ENCODE measurements around the gene B3GNT7. TPM values are rescaled to one million over a fixed set of nuclear protein-coding genes. Genes with fewer than 3 reads are reported as not detected.

Gene B3GNT7
- total RNA-seq, 1 experiment from 2014 or later = 11.0 TPM

DNA sequence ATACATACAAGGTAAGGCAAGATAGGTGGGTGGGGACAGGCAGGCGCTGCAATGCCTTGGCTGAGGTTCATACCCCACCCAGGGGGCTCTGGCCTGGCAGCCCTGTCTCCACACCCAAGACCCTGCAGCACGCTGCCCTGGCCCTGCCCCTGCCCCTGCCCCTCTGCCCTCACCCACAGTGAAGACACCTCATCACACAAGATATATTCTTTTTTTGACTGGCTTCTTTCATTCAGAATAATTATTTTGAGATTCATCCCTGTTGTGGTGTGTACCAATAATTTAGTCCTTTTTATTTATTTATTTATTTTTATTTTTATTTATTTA lies 11.4 kb upstream of the B3GNT7 start:
- Histone ChIP-seq H3K4me1 (ENCODE audit: insufficient read depth, low read length) (peaks cover 48% of the 10 kb centered on the region), H3K9me3 (ENCODE audit: low read length) (no peaks in the 10 kb centered on the region), H3K4me2 (ENCODE audit: low read length) (no peak overlapping the region), H2AFZ (ENCODE audit: low read length) (no peak overlapping the region), H3K27me3 (ENCODE audit: low read length) (no peaks in the 10 kb centered on the region), H3K79me2 (ENCODE audit: low read length) (no peaks in the 10 kb centered on the region), H4K20me1 (ENCODE audit: low read length) (no peaks in the 10 kb centered on the region), H3K9me2 (replicated peaks; ENCODE audit: low read length) (no peaks in the 10 kb centered on the region), H3F3A (ENCODE audit: low read length, unreplicated experiment) (no peaks in the 10 kb centered on the region), H3K36me3 (ENCODE audit: low read depth, low read length) (no peaks in the 10 kb centered on the region), H3K4me3 (ENCODE audit: low read length) (no peak overlapping the region), H3K27ac (ENCODE audit: low read length) (no peak overlapping the region; the same call in 1 of the 2 replicates), H3K9ac (ENCODE audit: low read length) (no peak overlapping the region)
- intact Hi-C loops (cut with micrococcal nuclease) = no loop called here
- ATAC-seq = no peak
- no TSS peak for BruUV-seq (replicated peaks)
- no peak for TF ChIP-seq EZH2 (IDR thresholded peaks at IDR 0.05; ENCODE audit: low read length, unreplicated experiment)
- no peak for TF ChIP-seq CTCF (conservative IDR thresholded peaks at IDR 0.05; ENCODE audit: low read depth, low read length)
- TF ChIP-seq EZH2phosphoT487 (IDR thresholded peaks at IDR 0.05; ENCODE audit: borderline replicate concordance, low read length) = no peak
- POLR2A ChIA-PET (ENCODE audit: unreplicated experiment) = no interaction called here
- CTCF ChIA-PET = no interaction called here
- DNase-seq = no peak

GRCh38 chr2:231384970-231385369 lies 10.5 kb upstream of the B3GNT7 start:
- POLR2A ChIA-PET (ENCODE audit: unreplicated experiment) = no interaction called here
- ATAC-seq = no peak
- TF ChIP-seq CTCF (conservative IDR thresholded peaks at IDR 0.05; ENCODE audit: low read depth, low read length) (no peak), EZH2phosphoT487 (IDR thresholded peaks at IDR 0.05; ENCODE audit: borderline replicate concordance, low read length) (no peak), EZH2 (IDR thresholded peaks at IDR 0.05; ENCODE audit: low read length, unreplicated experiment) (no peak)

GRCh38 chr2:231385429-231385828 lies 10.1 kb upstream of the B3GNT7 start:
- H3K9me3 ChIP-seq (ENCODE audit: low read length) = no peaks in the 10 kb centered on the region
- peaks cover 36% of the 10 kb centered on the region for H3K4me1 ChIP-seq (ENCODE audit: insufficient read depth, low read length)
- no peaks in the 10 kb centered on the region for H3F3A ChIP-seq (ENCODE audit: low read length, unreplicated experiment)
- no peak overlapping the region for H2AFZ ChIP-seq (ENCODE audit: low read length)
- ATAC-seq (no peak), DNase-seq (no peak)
- no peak overlapping the region for H3K4me2 ChIP-seq (ENCODE audit: low read length)
- no peak for TF ChIP-seq EZH2phosphoT487 (IDR thresholded peaks at IDR 0.05; ENCODE audit: borderline replicate concordance, low read length)
- TF ChIP-seq EZH2 (IDR thresholded peaks at IDR 0.05; ENCODE audit: low read length, unreplicated experiment) = no peak
- no peak for TF ChIP-seq CTCF (conservative IDR thresholded peaks at IDR 0.05; ENCODE audit: low read depth, low read length)
- no peaks in the 10 kb centered on the region for H4K20me1 ChIP-seq (ENCODE audit: low read length)
- no peak overlapping the region for H3K27ac ChIP-seq (ENCODE audit: low read length)
- H3K27me3 ChIP-seq (ENCODE audit: low read length) = no peaks in the 10 kb centered on the region
- CTCF ChIA-PET = no interaction called here
- POLR2A ChIA-PET (ENCODE audit: unreplicated experiment) = no interaction called here
- H3K79me2 ChIP-seq (ENCODE audit: low read length) = no peaks in the 10 kb centered on the region
- H3K9ac ChIP-seq (ENCODE audit: low read length) = no peak overlapping the region
- no peaks in the 10 kb centered on the region for H3K36me3 ChIP-seq (ENCODE audit: low read depth, low read length)
- intact Hi-C loops (cut with micrococcal nuclease) = loop anchor here (5.0 kb wide), 1 partner anchor 83 kb away; no protein-coding TSS in a partner anchor
- BruUV-seq (replicated peaks) = no TSS peak
- H3K4me3 ChIP-seq (ENCODE audit: low read length) = no peak overlapping the region
- no peaks in the 10 kb centered on the region for H3K9me2 ChIP-seq (replicated peaks; ENCODE audit: low read length)

More at GRCh38 chr2:231384970-231385369, 10.5 kb upstream of the B3GNT7 start:
- intact Hi-C loops (cut with micrococcal nuclease) = loop anchor here (5.0 kb wide), 1 partner anchor 83 kb away; no protein-coding TSS in a partner anchor
- Histone ChIP-seq H3K9ac (ENCODE audit: low read length) (no peak overlapping the region), H3K4me1 (ENCODE audit: insufficient read depth, low read length) (peaks cover 40% of the 10 kb centered on the region), H3F3A (ENCODE audit: low read length, unreplicated experiment) (no peaks in the 10 kb centered on the region), H3K9me3 (ENCODE audit: low read length) (no peaks in the 10 kb centered on the region), H3K27ac (ENCODE audit: low read length) (no peak overlapping the region), H3K4me2 (ENCODE audit: low read length) (no peak overlapping the region), H3K9me2 (replicated peaks; ENCODE audit: low read length) (no peaks in the 10 kb centered on the region), H4K20me1 (ENCODE audit: low read length) (no peaks in the 10 kb centered on the region), H3K4me3 (ENCODE audit: low read length) (no peak overlapping the region), H3K36me3 (ENCODE audit: low read depth, low read length) (no peaks in the 10 kb centered on the region), H3K79me2 (ENCODE audit: low read length) (no peaks in the 10 kb centered on the region), H3K27me3 (ENCODE audit: low read length) (no peaks in the 10 kb centered on the region), H2AFZ (ENCODE audit: low read length) (no peak overlapping the region)
- no TSS peak for BruUV-seq (replicated peaks)
- DNase-seq = peak; percentile 42
- CTCF ChIA-PET = no interaction called here
